WTC11 (cell line): Measurements from ENCODE around the gene PCSK5. TPM values are rescaled to one million over a fixed set of nuclear protein-coding genes. Genes with fewer than 3 reads are reported as not detected.

Experiments used
- ATAC-seq: fragments of 200-7000 bp; cut with Tn5 transposase; 2 replicates; pipeline ENCODE4 v1.10.0; 2021; ENCODE audit warnings: mild to moderate bottlenecking, moderate library complexity
- CTCF ChIA-PET: fragments of 300-600 bp; sonication (Branson Sonifier 250); formaldehyde crosslinking; loops from one replicate; lab custom pipeline; 2021; ENCODE audit warnings: antibody characterized with exemption; lab: Charles Lee
- POLR2A ChIA-PET: fragments of 350-600 bp; sonication (Branson Sonifier 250); formaldehyde crosslinking; loops from one replicate; lab custom pipeline; 2021; ENCODE audit warnings: antibody characterized with exemption; lab: Charles Lee
- DNase-seq: peaks from one replicate; pipeline ENCODE4 v3.0.0; 2021; ENCODE audit warnings: low spot score
- H3K27ac Mint-ChIP-seq: 2 replicates; pipeline ENCODE4 v1.8.0; 2021; ENCODE audit warnings: mixed read lengths
- H3K27me3 Mint-ChIP-seq: 2 replicates; pipeline ENCODE4 v1.8.0; 2021; ENCODE audit warnings: low read depth, mild to moderate bottlenecking, moderate library complexity, mixed read lengths
- H3K36me3 Mint-ChIP-seq: 2 replicates; pipeline ENCODE4 v1.8.0; 2021; ENCODE audit warnings: mixed read lengths
- H3K4me1 Mint-ChIP-seq: 2 replicates; pipeline ENCODE4 v1.8.0; 2022; ENCODE audit warnings: mixed read lengths
- H3K4me3 Mint-ChIP-seq: 2 replicates; pipeline ENCODE4 v1.8.0; 2021; ENCODE audit warnings: mild to moderate bottlenecking, moderate library complexity, mixed read lengths
- H3K9me3 Mint-ChIP-seq: 2 replicates; pipeline ENCODE4 v1.8.0; 2021; ENCODE audit warnings: mixed read lengths
- AR ChIP-seq: fragments of 250-450 bp; sonication (Bioruptor Pico); IDR thresholded peaks from 2 replicates; pipeline ENCODE4 v1.9.0; 2021; ENCODE audit warnings: mild to moderate bottlenecking
- ARID4B ChIP-seq: sonication (generic); formaldehyde crosslinking; IDR thresholded peaks from 2 replicates; pipeline ENCODE4 v1.8.0; 2023; ENCODE audit warnings: missing genetic modification reagents, mild to moderate bottlenecking, borderline replicate concordance
- CBFB ChIP-seq: sonication (generic); formaldehyde crosslinking; IDR thresholded peaks from 2 replicates; pipeline ENCODE4 v1.8.1; 2022; ENCODE audit warnings: mild to moderate bottlenecking, low read depth, missing genetic modification reagents
- ETV6 ChIP-seq: sonication (generic); formaldehyde crosslinking; IDR thresholded peaks from 2 replicates; pipeline ENCODE4 v1.8.1; 2022; ENCODE audit warnings: mild to moderate bottlenecking, missing genetic modification reagents
- FOXK1 ChIP-seq: sonication (generic); formaldehyde crosslinking; IDR thresholded peaks from 2 replicates; pipeline ENCODE4 v1.8.0; 2022; ENCODE audit warnings: mild to moderate bottlenecking, moderate library complexity, missing genetic modification reagents
- IRF2 ChIP-seq: sonication (generic); formaldehyde crosslinking; IDR thresholded peaks from 2 replicates; pipeline ENCODE4 v1.8.0; 2022; ENCODE audit warnings: low read depth, missing genetic modification reagents, borderline replicate concordance
- NR1H2 ChIP-seq: sonication (generic); formaldehyde crosslinking; IDR thresholded peaks from 2 replicates; pipeline ENCODE4 v1.9.0; 2021; ENCODE audit warnings: mild to moderate bottlenecking, moderate library complexity, missing genetic modification reagents
- PRRX2 ChIP-seq: fragments of 250-450 bp; sonication (Bioruptor Pico); IDR thresholded peaks from 2 replicates; pipeline ENCODE4 v1.8.0; 2021; ENCODE audit warnings: mild to moderate bottlenecking
- RELA ChIP-seq: sonication (generic); formaldehyde crosslinking; IDR thresholded peaks from 2 replicates; pipeline ENCODE4 v1.8.1; 2022; ENCODE audit warnings: missing genetic modification reagents, mild to moderate bottlenecking, borderline replicate concordance
- STAT6 ChIP-seq: sonication (generic); formaldehyde crosslinking; conservative IDR thresholded peaks from 2 replicates; pipeline ENCODE4 v1.8.1; 2023; ENCODE audit warnings: mild to moderate bottlenecking, low read depth, missing genetic modification reagents, moderate library complexity
- TEAD1 ChIP-seq: sonication (generic); formaldehyde crosslinking; IDR thresholded peaks from 2 replicates; pipeline ENCODE4 v1.8.0; 2022; ENCODE audit warnings: mild to moderate bottlenecking, missing genetic modification reagents
- TEAD4 ChIP-seq: sonication (generic); formaldehyde crosslinking; IDR thresholded peaks from 2 replicates; pipeline ENCODE4 v1.8.0; 2022; ENCODE audit warnings: mild to moderate bottlenecking, missing genetic modification reagents
- ZBTB21 ChIP-seq: sonication (generic); formaldehyde crosslinking; IDR thresholded peaks from 2 replicates; pipeline ENCODE4 v1.8.1; 2023; ENCODE audit warnings: mild to moderate bottlenecking, missing genetic modification reagents, borderline replicate concordance
- ZNF138 ChIP-seq: sonication (generic); formaldehyde crosslinking; conservative IDR thresholded peaks from 2 replicates; pipeline ENCODE4 v1.8.1; 2022; ENCODE audit warnings: mild to moderate bottlenecking, moderate library complexity, missing genetic modification reagents
- ZNF317 ChIP-seq: sonication (generic); formaldehyde crosslinking; IDR thresholded peaks from 2 replicates; pipeline ENCODE4 v1.8.1; 2023; ENCODE audit warnings: low read depth, mild to moderate bottlenecking, moderate library complexity, missing genetic modification reagents, borderline replicate concordance
- ZNF671 ChIP-seq: fragments of 250-450 bp; sonication (Bioruptor Pico); IDR thresholded peaks from 2 replicates; pipeline ENCODE4 v1.8.0; 2021; ENCODE audit warnings: mild to moderate bottlenecking
- total RNA-seq: library from RNA; stranded (reverse); gene quantifications from 3 replicates; pipeline ENCODE4 v1.2.3, GENCODE V29; 2021

The PCSK5 gene
- total RNA-seq, 1 experiment from 2014 or later = 30.6 TPM

GRCh38 chr9:75956161-75956560, 65.7 kb downstream of the PCSK5 start:
- no peak for TF ChIP-seq NR1H2
- no peak for TF ChIP-seq TEAD1 (CRISPR knock-in tag)
- no peak for TF ChIP-seq PRRX2 (CRISPR knock-in tag)
- no peak for TF ChIP-seq RELA
- no peak for TF ChIP-seq ZBTB21 (CRISPR knock-in tag)
- no peak for TF ChIP-seq AR
- TF ChIP-seq ETV6 (CRISPR knock-in tag) = no peak
- no peak for TF ChIP-seq ARID4B
- TF ChIP-seq FOXK1 (CRISPR knock-in tag) = no peak
- TF ChIP-seq ZNF671 = no peak
- TF ChIP-seq TEAD4 (CRISPR knock-in tag) = no peak
- no peak for TF ChIP-seq CBFB (CRISPR knock-in tag)
- no peak for TF ChIP-seq ZNF138 (CRISPR knock-in tag)
- no peak for TF ChIP-seq STAT6
- no peak for TF ChIP-seq IRF2
- TF ChIP-seq, all 79 proteins: peak for 0
- H3K36me3 Mint-ChIP-seq = 0 out of 2 replicates have a peak, but pooled peaks cover 4% of the 10 kb centered on the region
- no peaks in the 10 kb centered on the region for H3K9me3 Mint-ChIP-seq
- ATAC-seq (no peak), DNase-seq (no peak)
- peaks cover 28% of the 10 kb centered on the region for H3K4me1 Mint-ChIP-seq
- H3K4me3 Mint-ChIP-seq = no peak overlapping the region
- no peak overlapping the region for H3K27ac Mint-ChIP-seq
- no peaks in the 10 kb centered on the region for H3K27me3 Mint-ChIP-seq
- ChIA-PET CTCF (interaction anchor here (1.0 kb wide), 1 partner anchor 351 kb away, joined by 3 read pairs; no protein-coding TSS in a partner anchor), POLR2A (no interaction called here)

GRCh38 chr9:75957116-75957515, 66.6 kb downstream of the PCSK5 start:
- no peak for TF ChIP-seq ZNF317 (CRISPR knock-in tag)
- H3K36me3 Mint-ChIP-seq = 0 out of 2 replicates have a peak, but pooled peaks cover under 1% of the 10 kb centered on the region
- H3K4me1 Mint-ChIP-seq = peaks cover 32% of the 10 kb centered on the region
- ATAC-seq = no peak
- H3K27me3 Mint-ChIP-seq = no peaks in the 10 kb centered on the region
- H3K4me3 Mint-ChIP-seq = no peak overlapping the region
- ChIA-PET CTCF (no interaction called here), POLR2A (no interaction called here)
- no peaks in the 10 kb centered on the region for H3K9me3 Mint-ChIP-seq
- no peak for DNase-seq
- no peak overlapping the region for H3K27ac Mint-ChIP-seq
